Activated T-helper 17 cell treated with anti-CD3 and anti-CD28 coated beads, Interleukin-2, amount 50 U/mL, for 72 hours (primary cell): ENCODE data around the gene ZNF264. TPM values are rescaled to one million over a fixed set of nuclear protein-coding genes. Genes with fewer than 3 reads are reported as not detected.
"Not testable (repeated sequence)": the region's sequence is repeated elsewhere in the genome, so short reads cannot be mapped to it uniquely, and the experiment has no call there.

Experiments
- ATAC-seq: fragments of 150-1000 bp; cut with Tn5 transposase; replicated peaks from 2 replicates; pipeline ENCODE4 v1.10.0; 2021; ENCODE audit warnings: mild to moderate bottlenecking, moderate library complexity
- H3K27ac Mint-ChIP-seq: one replicate; pipeline ENCODE4 v1.8.0; 2022; ENCODE audit warnings: mixed read lengths
- H3K27me3 Mint-ChIP-seq: one replicate; pipeline ENCODE4 v1.8.0; 2022; ENCODE audit warnings: mixed read lengths
- H3K36me3 Mint-ChIP-seq: one replicate; pipeline ENCODE4 v1.8.0; 2022; ENCODE audit warnings: low read depth, mild to moderate bottlenecking, mixed read lengths
- H3K4me1 Mint-ChIP-seq: one replicate; pipeline ENCODE4 v1.8.0; 2022; ENCODE audit warnings: mixed read lengths
- H3K4me3 Mint-ChIP-seq: one replicate; pipeline ENCODE4 v1.8.0; 2022; ENCODE audit warnings: mild to moderate bottlenecking, mixed read lengths
- H3K9me3 Mint-ChIP-seq: one replicate; pipeline ENCODE4 v1.8.0; 2022; ENCODE audit warnings: mixed read lengths
- total RNA-seq, 2 donors: library from RNA; stranded (reverse); gene quantifications; one replicate each; pipeline ENCODE4 v1.2.3, GENCODE V29; 2022

ZNF264 gene
- total RNA-seq, 2 donors from 2014 or later: 23.7 to 51.0 TPM

DNA sequence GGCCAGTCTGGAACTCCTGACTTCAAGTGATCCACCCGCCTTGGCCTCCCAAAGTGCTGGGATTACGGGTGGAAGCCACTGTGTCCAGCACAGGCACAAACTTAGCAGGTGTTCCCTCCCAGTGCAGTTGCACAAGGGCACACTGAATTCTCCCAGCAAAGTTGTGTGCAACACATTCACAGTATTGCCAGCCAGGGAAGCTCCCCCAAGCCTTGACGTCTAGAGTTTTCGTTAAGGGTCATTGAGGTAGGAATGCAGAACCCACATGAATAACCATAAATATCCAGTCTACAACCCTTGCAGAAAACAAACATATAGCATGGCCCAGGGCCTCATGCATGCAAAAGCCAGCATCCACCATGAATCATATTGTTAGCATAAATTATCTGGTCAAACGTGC lies 36.2 kb downstream of the ZNF264 start:
- Mint-ChIP-seq H3K27me3 (no peaks in the 10 kb centered on the region), H3K27ac (no peak overlapping the region), H3K4me3 (no peak overlapping the region), H3K4me1 (no peaks in the 10 kb centered on the region), H3K9me3 (no peaks in the 10 kb centered on the region), H3K36me3 (no peaks in the 10 kb centered on the region)
- ATAC-seq: no peak

DNA sequence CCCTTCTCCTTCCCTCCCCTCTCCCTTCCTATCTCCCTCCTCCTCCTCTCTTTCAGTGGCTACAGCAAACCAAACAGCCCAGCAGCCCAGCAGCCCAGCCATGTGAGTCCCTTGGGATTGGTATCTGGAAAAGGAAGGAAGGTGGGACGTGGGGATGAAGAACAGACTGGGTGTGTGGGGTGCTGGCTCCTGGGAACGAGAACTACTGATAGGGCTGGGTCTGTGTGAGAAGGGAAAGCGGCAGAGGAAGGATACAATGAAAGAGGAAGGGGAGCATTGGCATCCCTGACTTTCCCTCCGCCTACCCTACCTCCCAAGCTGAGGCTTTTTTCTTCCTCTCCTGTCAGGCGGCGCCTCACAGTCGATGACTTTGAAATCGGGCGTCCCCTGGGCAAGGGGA lies 40.4 kb downstream of the ZNF264 start:
- Mint-ChIP-seq H3K27me3 (no peaks in the 10 kb centered on the region), H3K4me3 (no peak overlapping the region), H3K27ac (no peak overlapping the region), H3K36me3 (no peaks in the 10 kb centered on the region), H3K4me1 (no peaks in the 10 kb centered on the region), H3K9me3 (no peaks in the 10 kb centered on the region)
- no peak for ATAC-seq

DNA sequence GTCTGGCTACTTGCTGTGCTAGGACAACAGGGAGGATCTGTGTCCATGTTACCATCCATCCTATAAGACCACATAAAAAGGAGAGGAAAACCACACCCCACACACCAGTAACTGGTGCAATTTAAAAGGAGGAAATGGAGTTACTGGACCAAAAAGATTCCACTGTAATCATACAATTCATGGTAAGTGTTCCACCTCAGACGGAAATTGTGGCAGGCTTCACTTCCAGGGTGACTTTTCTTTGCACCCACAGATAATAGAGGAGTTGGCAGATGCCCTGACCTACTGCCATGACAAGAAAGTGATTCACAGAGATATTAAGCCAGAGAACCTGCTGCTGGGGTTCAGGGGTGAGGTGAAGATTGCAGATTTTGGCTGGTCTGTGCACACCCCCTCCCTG lies 41.9 kb downstream of the ZNF264 start:
- no peaks in the 10 kb centered on the region for H3K9me3 Mint-ChIP-seq
- H3K27ac Mint-ChIP-seq: no peak overlapping the region
- no peaks in the 10 kb centered on the region for H3K36me3 Mint-ChIP-seq
- no peak for ATAC-seq
- H3K4me3 Mint-ChIP-seq: no peak overlapping the region
- H3K4me1 Mint-ChIP-seq: no peaks in the 10 kb centered on the region
- no peaks in the 10 kb centered on the region for H3K27me3 Mint-ChIP-seq

DNA sequence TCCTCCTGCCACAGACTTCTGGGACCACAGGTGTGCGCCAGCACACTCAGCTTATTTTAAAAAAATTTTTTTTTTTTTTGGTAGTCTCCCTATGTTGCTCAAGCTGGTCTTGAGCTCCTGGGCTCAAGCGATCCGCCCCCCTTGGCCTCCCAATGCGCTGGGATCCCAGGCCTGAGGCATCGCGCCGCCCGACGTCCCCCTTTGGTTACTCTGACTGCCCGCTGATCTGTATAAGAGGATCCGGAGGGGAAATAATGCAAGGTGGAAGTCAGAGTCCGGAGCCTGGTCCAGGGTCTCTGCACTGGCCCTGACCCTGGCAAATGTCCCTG lies 48.6 kb downstream of the ZNF264 start:
- Mint-ChIP-seq H3K27me3 (no peaks in the 10 kb centered on the region), H3K36me3 (peaks cover 16% of the 10 kb centered on the region), H3K4me1 (peaks cover 12% of the 10 kb centered on the region), H3K4me3 (peak overlapping the region; percentile 87), H3K9me3 (no peaks in the 10 kb centered on the region), H3K27ac (peak overlapping the region; percentile 89)
- ATAC-seq: no peak

DNA sequence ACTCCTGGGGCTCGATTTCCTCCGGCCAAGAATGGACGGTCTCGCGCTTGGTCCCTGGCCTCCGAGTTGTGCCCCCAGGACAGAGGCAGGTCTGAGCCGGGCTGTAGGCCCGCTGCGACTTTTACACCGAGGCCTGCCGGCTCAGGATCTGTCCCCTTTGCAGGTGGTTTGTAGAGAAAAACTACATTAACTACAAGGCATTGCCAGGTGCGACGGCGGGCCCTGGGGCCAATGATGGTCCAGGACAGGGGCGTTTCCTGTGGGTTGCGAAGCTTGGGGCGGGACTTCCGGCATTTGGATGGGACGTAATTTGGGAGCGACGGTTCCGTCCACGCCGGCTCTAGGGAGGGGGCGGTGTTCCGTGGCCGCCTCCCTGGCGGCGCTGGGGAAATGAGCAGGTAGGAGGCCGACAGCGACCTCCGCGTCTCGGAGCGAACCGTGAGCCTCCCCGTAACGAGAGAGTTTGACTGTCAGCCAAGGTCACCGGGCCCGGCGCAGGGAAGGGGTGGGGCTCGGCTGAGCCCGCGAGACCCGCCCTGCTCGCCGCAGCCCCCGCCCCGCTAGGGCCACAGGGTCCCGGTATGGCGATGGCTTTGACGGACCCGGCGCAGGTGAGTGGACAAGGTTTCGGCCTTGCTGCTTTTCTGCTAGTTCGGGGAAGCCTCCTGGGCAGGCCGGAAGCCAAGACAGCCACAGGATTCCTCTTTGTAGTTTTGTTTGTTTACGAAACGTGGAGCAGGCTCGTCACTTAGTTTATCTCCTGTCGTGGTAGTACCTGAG lies 49.2 kb downstream of the ZNF264 start, which contains the start of gene ZNF805:
Gene ZNF805, plus strand, starts transcription at position 322 of the 780 bp plus-strand sequence. Its CDS starts 260 bp downstream, at position 582.
- ATAC-seq: peak; percentile 99
- Mint-ChIP-seq H3K27me3 (no peaks in the 10 kb centered on the region), H3K36me3 (peaks cover 22% of the 10 kb centered on the region), H3K9me3 (no peaks in the 10 kb centered on the region), H3K27ac (peak within 1 kb of the TSS; percentile 89), H3K4me3 (peak within 1 kb of the TSS; percentile 87), H3K4me1 (peaks cover 12% of the 10 kb centered on the region)

DNA sequence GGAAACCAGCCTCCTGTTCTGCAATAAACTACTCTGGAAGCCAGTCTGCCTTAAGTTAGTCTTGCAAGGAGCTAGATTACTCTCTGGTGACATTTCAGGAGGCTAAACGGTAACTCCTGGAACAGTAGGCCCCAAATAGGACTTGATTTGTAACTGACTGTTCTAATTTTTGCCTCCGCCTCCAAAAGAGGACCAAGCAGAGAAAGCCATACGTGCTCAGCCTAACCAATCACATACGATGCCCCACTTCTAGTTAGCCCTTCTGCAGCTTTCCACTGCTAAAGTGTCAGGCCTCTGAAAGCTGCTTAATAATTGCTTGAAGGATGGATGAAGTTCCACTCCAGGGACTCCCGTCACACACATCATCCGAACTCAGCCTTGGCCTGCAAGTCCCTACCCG lies 49.9 kb downstream of the ZNF264 start:
- no peaks in the 10 kb centered on the region for H3K27me3 Mint-ChIP-seq
- H3K36me3 Mint-ChIP-seq: peaks cover 28% of the 10 kb centered on the region
- H3K27ac Mint-ChIP-seq: peak overlapping the region; percentile 89
- peaks cover 12% of the 10 kb centered on the region for H3K4me1 Mint-ChIP-seq
- H3K4me3 Mint-ChIP-seq: peak overlapping the region; percentile 87
- ATAC-seq: no peak
- H3K9me3 Mint-ChIP-seq: no peaks in the 10 kb centered on the region

DNA sequence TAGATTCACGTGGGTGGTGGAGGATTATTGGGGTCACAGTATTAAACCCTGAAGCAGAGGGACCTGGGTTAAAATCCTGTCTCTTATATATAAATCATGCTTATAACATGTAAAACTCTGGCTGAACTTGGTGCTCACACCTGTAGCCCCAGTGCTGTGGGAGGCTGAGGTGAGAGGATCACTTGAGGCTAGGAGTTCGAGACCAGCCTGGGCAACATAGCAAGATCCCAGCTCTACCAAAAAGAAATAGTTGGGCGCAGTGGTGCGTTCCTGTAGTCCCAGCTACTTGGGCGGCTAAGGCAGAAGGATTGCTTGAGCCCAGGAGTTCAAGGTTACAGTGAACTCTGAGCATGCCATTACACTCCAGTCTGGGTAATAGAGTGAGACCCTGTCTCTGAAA lies 51.5 kb downstream of the ZNF264 start:
- ATAC-seq: no peak
- Mint-ChIP-seq H3K27me3 (no peaks in the 10 kb centered on the region), H3K36me3 (peaks cover 45% of the 10 kb centered on the region), H3K4me3 (no peak overlapping the region), H3K4me1 (peaks cover 12% of the 10 kb centered on the region), H3K9me3 (no peaks in the 10 kb centered on the region), H3K27ac (peak overlapping the region; percentile 56)

DNA sequence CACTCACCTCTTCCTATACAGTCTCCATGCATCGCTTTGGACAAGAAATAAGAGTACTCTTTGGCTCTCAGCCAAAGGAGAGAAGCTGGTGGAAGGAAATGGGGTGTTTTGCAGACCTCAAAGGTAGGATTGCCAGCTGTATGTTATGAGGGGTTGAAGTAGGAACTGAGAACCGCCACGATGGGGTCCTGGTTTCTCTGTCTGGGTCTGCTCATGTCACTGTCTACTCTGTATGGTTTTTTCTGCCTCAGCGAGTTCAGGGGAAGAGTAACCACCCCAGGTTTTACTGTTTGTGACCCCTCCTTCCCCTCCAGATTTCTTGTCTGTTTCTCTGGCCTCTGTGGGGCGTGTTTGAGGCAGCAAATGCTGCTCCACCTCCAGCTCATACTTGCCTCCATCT lies 53.2 kb downstream of the ZNF264 start:
- ATAC-seq: no peak
- Mint-ChIP-seq H3K4me3 (no peak overlapping the region), H3K36me3 (peaks cover 62% of the 10 kb centered on the region), H3K27ac (peak overlapping the region; percentile 22), H3K27me3 (no peaks in the 10 kb centered on the region), H3K9me3 (no peaks in the 10 kb centered on the region), H3K4me1 (peaks cover 12% of the 10 kb centered on the region)

DNA sequence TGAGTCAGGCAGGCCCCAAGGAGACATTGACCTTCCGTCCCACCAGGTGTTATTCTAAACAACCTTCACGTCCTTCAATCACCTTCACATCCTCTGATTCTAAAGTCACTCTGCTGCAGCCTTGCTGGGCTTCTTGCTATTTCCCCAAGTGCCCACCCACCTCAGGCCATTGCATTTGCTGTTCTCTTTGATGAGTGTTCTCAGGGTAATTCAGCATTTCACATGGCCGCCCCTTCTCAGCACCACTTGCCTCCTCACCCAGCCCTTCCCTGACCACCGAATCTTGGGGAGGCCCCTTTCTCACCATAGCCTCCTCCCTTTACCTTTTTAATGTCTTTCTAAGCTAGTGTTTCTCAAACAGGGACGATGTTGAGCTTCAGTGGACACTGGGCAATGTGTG lies 53.8 kb downstream of the ZNF264 start:
- Mint-ChIP-seq H3K4me3 (no peak overlapping the region), H3K4me1 (peaks cover 12% of the 10 kb centered on the region), H3K36me3 (peaks cover 67% of the 10 kb centered on the region), H3K27ac (peak overlapping the region; percentile 22), H3K9me3 (no peaks in the 10 kb centered on the region), H3K27me3 (no peaks in the 10 kb centered on the region)
- no peak for ATAC-seq

DNA sequence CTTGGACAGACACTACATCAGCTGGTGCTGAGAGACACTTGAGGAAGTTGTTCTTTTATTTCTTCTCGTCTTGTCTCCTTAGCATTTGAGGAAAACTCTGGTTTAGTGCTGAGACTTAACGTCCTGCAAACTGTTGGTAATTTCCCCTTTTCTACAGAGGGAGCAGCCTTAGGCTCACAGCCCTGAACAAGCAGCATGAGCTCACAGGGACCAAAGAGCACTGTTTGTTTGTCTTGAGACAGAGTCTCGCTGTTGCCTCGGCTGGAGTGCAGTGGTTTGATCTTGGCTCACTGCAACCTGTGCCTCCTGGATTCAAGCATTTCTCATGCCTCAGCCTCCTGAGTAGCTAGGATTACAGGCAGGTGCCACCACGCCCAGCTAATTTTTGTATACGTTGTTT lies 54.7 kb downstream of the ZNF264 start:
- ATAC-seq: no peak
- Mint-ChIP-seq H3K27ac (no peak overlapping the region), H3K4me1 (peaks cover 12% of the 10 kb centered on the region), H3K4me3 (no peak overlapping the region), H3K27me3 (no peaks in the 10 kb centered on the region), H3K36me3 (peaks cover 76% of the 10 kb centered on the region), H3K9me3 (no peaks in the 10 kb centered on the region)

DNA sequence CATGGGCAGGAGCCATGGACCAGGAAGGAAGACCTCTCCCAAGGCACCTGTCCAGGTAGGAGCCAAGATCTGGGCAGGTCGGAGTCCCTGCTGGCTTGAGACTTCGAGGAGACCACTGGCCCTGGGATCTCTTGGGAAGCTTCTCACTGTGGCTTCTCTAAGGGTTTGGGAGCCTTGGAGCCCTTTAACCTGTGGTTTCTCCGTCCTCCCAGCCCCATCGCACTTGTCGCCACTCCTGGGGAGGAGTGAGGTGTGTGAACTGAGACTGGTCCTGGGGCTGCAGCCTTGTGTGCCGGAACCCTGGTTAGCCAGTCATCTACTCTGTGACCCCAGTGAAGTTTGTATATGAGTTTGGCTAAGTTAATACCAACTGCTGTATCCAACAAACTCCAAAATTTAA lies 57.3 kb downstream of the ZNF264 start:
- no peaks in the 10 kb centered on the region for H3K27me3 Mint-ChIP-seq
- no peak overlapping the region for H3K4me3 Mint-ChIP-seq
- no peaks in the 10 kb centered on the region for H3K9me3 Mint-ChIP-seq
- H3K36me3 Mint-ChIP-seq: peaks cover 100% of the 10 kb centered on the region
- peaks cover 2% of the 10 kb centered on the region for H3K4me1 Mint-ChIP-seq
- no peak overlapping the region for H3K27ac Mint-ChIP-seq
- ATAC-seq: no peak

DNA sequence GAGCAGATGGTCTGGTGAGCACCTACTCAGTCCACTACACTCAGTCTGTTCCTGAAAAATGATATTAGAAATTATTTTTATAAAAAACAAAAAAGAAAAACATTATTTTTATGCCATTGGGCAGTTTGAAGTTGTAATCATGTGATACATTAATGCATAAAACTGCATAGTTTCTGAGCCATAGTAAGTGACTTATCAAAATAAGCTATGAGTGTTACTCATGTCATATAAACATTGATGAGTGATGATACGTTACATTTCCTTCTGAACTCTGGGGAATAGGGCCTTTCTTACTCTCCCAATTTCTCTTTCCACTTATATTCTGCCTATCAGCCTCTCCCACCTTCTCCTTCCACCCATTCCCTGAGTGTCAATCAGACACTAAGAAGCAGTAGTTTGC lies 58.0 kb downstream of the ZNF264 start:
- H3K36me3 Mint-ChIP-seq: peaks cover 100% of the 10 kb centered on the region
- no peak overlapping the region for H3K4me3 Mint-ChIP-seq
- ATAC-seq: no peak
- no peaks in the 10 kb centered on the region for H3K9me3 Mint-ChIP-seq
- H3K27me3 Mint-ChIP-seq: no peaks in the 10 kb centered on the region
- no peaks in the 10 kb centered on the region for H3K4me1 Mint-ChIP-seq
- no peak overlapping the region for H3K27ac Mint-ChIP-seq

DNA sequence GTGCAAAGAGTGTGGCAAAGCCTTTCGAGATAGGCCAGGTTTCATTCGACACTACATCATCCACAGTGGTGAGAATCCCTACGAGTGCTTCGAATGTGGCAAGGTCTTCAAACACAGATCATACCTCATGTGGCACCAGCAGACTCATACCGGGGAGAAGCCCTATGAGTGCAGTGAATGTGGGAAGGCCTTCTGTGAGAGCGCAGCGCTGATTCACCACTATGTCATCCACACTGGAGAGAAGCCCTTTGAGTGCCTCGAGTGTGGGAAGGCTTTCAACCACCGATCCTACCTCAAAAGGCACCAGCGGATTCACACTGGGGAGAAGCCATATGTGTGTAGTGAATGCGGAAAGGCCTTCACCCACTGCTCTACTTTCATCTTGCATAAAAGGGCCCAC lies 62.5 kb downstream of the ZNF264 start:
- H3K9me3 Mint-ChIP-seq, H3K27ac Mint-ChIP-seq, H3K4me1 Mint-ChIP-seq, H3K4me3 Mint-ChIP-seq, H3K27me3 Mint-ChIP-seq: not testable (repeated sequence)
- ATAC-seq: peak; percentile 98
- peaks cover 94% of the 10 kb centered on the region for H3K36me3 Mint-ChIP-seq

DNA sequence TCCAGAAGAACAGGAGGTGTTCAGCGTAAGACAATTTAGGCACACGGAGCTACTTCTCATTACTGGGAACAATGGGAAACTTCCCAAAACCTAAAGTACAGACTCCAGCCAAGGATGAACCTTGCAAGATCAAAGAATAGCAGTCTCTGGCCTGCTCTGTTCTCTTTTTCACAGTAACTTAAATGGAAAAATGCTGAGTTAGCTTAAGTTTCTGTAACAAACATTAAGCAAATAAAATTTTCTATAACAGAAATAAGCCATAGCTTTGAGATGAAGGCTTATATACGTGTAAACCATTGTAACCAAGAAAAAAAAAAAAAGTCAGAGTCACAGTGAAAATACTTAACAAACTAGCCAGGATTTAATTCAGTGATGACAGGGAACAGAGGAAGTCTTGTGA lies 70.7 kb downstream of the ZNF264 start:
- H3K27me3 Mint-ChIP-seq: no peaks in the 10 kb centered on the region
- H3K4me3 Mint-ChIP-seq: no peak overlapping the region
- H3K9me3 Mint-ChIP-seq: peaks cover 14% of the 10 kb centered on the region
- no peak overlapping the region for H3K27ac Mint-ChIP-seq
- H3K36me3 Mint-ChIP-seq: peaks cover 48% of the 10 kb centered on the region
- ATAC-seq: no peak
- peaks cover 6% of the 10 kb centered on the region for H3K4me1 Mint-ChIP-seq

DNA sequence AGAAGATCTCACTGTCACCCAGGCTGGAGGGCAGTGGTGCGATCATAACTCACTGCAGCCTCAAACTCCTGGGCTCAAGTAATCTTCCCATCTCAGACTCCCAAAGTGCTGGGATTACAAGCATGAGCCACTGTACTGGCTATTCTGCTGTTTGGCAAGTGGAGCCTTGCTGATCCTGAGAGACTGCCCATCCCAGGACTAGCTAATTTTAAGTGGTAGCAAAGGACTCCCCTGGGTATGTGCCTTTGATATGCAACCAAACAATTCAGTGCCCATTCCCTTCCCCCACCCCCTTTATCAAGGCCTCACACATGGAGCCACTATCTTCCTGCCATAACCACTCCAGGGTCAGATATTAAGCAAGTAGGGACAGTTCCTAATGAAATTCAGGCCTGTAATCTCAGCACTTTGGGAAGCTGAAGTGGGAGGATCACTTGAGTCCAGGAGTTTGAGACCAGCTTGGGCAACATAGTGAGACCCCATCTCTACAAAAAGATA lies 72.0 kb downstream of the ZNF264 start:
- H3K27me3 Mint-ChIP-seq: no peaks in the 10 kb centered on the region
- no peak overlapping the region for H3K4me3 Mint-ChIP-seq
- no peak overlapping the region for H3K27ac Mint-ChIP-seq
- ATAC-seq: no peak
- H3K36me3 Mint-ChIP-seq: peaks cover 43% of the 10 kb centered on the region
- peaks cover 6% of the 10 kb centered on the region for H3K4me1 Mint-ChIP-seq
- H3K9me3 Mint-ChIP-seq: peaks cover 17% of the 10 kb centered on the region
